H1 (cell line): Measurements from ENCODE around the gene BCAS1. TPM values are rescaled to one million over a fixed set of nuclear protein-coding genes. Genes with fewer than 3 reads are reported as not detected.

Experiments
- CTCF ChIA-PET: fragments of 300-600 bp; sonication (Branson Sonifier 250); formaldehyde crosslinking; loops from one replicate; lab custom pipeline; 2021; ENCODE audit not compliant: partially characterized antibody; lab: Charles Lee
- POLR2A ChIA-PET: fragments of 300-600 bp; sonication (Branson Sonifier 250); formaldehyde crosslinking; loops from one replicate; lab custom pipeline; 2021; ENCODE audit warnings: inconsistent platforms; ENCODE audit not compliant: partially characterized antibody; lab: Charles Lee
- DNase-seq, 2 experiments: peaks; one replicate each; pipeline versions ENCODE4 v3.0.0 to v3.0.0-alpha.2; 2010 to 2022; ENCODE audit warnings: low spot score in 2 of 2, low read depth in 1 of 2, mixed read lengths in 1 of 2
- FAIRE-seq: peaks from 2 replicates; lab custom pipeline; 2011; peaks lifted over from hg19 to GRCh38; lab: Jason Lieb, UNC
- H2AFZ ChIP-seq: 2 replicates; pipeline ENCODE4 v1.8.1; 2012; ENCODE audit warnings: low read length, inconsistent platforms
- H2AK5ac ChIP-seq: 2 replicates; pipeline ENCODE4 v1.6.1; 2013; ENCODE audit warnings: low read depth, low read length
- H2BK120ac ChIP-seq: replicated peaks from 2 replicates; pipeline ENCODE3; 2013; ENCODE audit warnings: low read depth, low read length, inconsistent platforms
- H2BK12ac ChIP-seq: 2 replicates; pipeline ENCODE4 v1.6.1; 2013; ENCODE audit warnings: low read depth, low read length
- H2BK15ac ChIP-seq: 2 replicates; pipeline ENCODE4 v1.6.1; 2013; ENCODE audit warnings: low read length
- H2BK20ac ChIP-seq: 2 replicates; pipeline ENCODE4 v1.6.1; 2013; ENCODE audit warnings: low read length
- H2BK5ac ChIP-seq: 2 replicates; pipeline ENCODE4 v1.6.1; 2013; ENCODE audit warnings: low read depth, low read length
- H3K14ac ChIP-seq: 2 replicates; pipeline ENCODE4 v1.6.1; 2013; ENCODE audit warnings: inconsistent platforms; ENCODE audit not compliant: insufficient read length
- H3K18ac ChIP-seq: 2 replicates; pipeline ENCODE4 v1.6.1; 2013; ENCODE audit warnings: low read length; ENCODE audit errors: extremely low read depth
- H3K23ac ChIP-seq: 2 replicates; pipeline ENCODE4 v1.6.1; 2013; ENCODE audit warnings: inconsistent platforms; ENCODE audit not compliant: insufficient read length
- H3K23me2 ChIP-seq: 2 replicates; pipeline ENCODE4 v1.6.1; 2013; ENCODE audit warnings: low read depth, low read length
- H3K27ac ChIP-seq: 2 replicates; pipeline ENCODE4 v1.6.1; 2011; ENCODE audit warnings: low read depth, low read length, inconsistent platforms
- H3K27me3 ChIP-seq, 4 experiments: replicated peaks in 1 of 4; 1 replicate in 1 of 4; 2 replicates in 3 of 4; pipeline versions ENCODE4 v1.6.1 to v1.8.1; 2011 to 2013; ENCODE audit warnings: low read length in 3 of 4, mild to moderate bottlenecking in 3 of 4, inconsistent platforms in 2 of 4, mixed read lengths in 2 of 4, moderate library complexity in 1 of 4; ENCODE audit not compliant: control insufficient read depth in 3 of 4, insufficient read depth in 3 of 4; ENCODE audit errors: extremely low read depth in 1 of 4
- H3K36me3 ChIP-seq, 4 experiments: 2 replicates each; pipeline versions ENCODE4 v1.6.1 to v1.8.1; 2011 to 2013; ENCODE audit warnings: mild to moderate bottlenecking in 4 of 4, low read length in 3 of 4, moderate library complexity in 2 of 4, control low read depth in 1 of 4, inconsistent platforms in 1 of 4; ENCODE audit not compliant: insufficient read depth in 4 of 4, control insufficient read depth in 2 of 4
- H3K4ac ChIP-seq: replicated peaks from 2 replicates; pipeline ENCODE3; 2013; ENCODE audit warnings: low read length, low read depth, mixed read lengths, inconsistent platforms; ENCODE audit not compliant: insufficient read length
- H3K4me1 ChIP-seq, 4 experiments: replicated peaks in 1 of 4; 1 replicate in 1 of 4; 2 replicates in 3 of 4; pipeline versions ENCODE4 v1.6.1 to v1.8.1; 2011 to 2013; ENCODE audit warnings: low read length in 3 of 4, inconsistent platforms in 2 of 4, mixed read lengths in 1 of 4; ENCODE audit not compliant: insufficient read depth in 4 of 4, control insufficient read depth in 3 of 4
- H3K4me2 ChIP-seq, 2 experiments: 2 replicates each; pipeline versions ENCODE4 v1.6.1 to v1.8.1; 2011 to 2013; ENCODE audit warnings: low read depth in 2 of 2, low read length in 2 of 2, control low read depth in 1 of 2, inconsistent platforms in 1 of 2, mild to moderate bottlenecking in 1 of 2; ENCODE audit not compliant: insufficient read depth in 1 of 2
- H3K4me3 ChIP-seq, 4 experiments: fragments of 200-600, 300-600 bp in 1 of 4; sonication (generic), shearing (Covaris generic), sonication (Bioruptor Twin) in 1 of 4; 2 replicates each; pipeline versions ENCODE4 v1.5.1 to v1.8.1; 2011 to 2016; ENCODE audit warnings: low read length in 4 of 4, low read depth in 3 of 4, control low read depth in 2 of 4, inconsistent platforms in 2 of 4, mild to moderate bottlenecking in 2 of 4, mixed read lengths in 1 of 4, moderate library complexity in 1 of 4; ENCODE audit not compliant: insufficient read depth in 2 of 4; ENCODE audit errors: extremely low read depth in 1 of 4
- H3K56ac ChIP-seq: replicated peaks from 2 replicates; pipeline ENCODE3; 2013; ENCODE audit warnings: low read depth, mild to moderate bottlenecking, mixed read lengths, low read length, inconsistent platforms; ENCODE audit not compliant: insufficient read length
- H3K79me1 ChIP-seq: 2 replicates; pipeline ENCODE4 v1.6.1; 2013; ENCODE audit warnings: low read depth, low read length, control low read depth
- H3K79me2 ChIP-seq, 2 experiments: 2 replicates each; pipeline versions ENCODE4 v1.6.1 to v1.8.1; 2012 to 2013; ENCODE audit warnings: low read length in 2 of 2, mild to moderate bottlenecking in 2 of 2, inconsistent platforms in 1 of 2; ENCODE audit not compliant: insufficient read depth in 2 of 2, control insufficient read depth in 1 of 2
- H3K9ac ChIP-seq, 4 experiments: replicated peaks in 1 of 4; 1 replicate in 1 of 4; 2 replicates in 3 of 4; pipeline versions ENCODE4 v1.6.1 to v1.8.1; 2011 to 2013; ENCODE audit warnings: low read depth in 3 of 4, low read length in 3 of 4, control low read depth in 2 of 4, mild to moderate bottlenecking in 2 of 4, moderate library complexity in 2 of 4, inconsistent platforms in 1 of 4; ENCODE audit errors: extremely low read depth in 1 of 4
- H3K9me3 ChIP-seq, 2 experiments: 2 replicates each; pipeline versions ENCODE4 v1.6.1 to v1.8.1; 2012 to 2013; ENCODE audit warnings: mild to moderate bottlenecking in 2 of 2, moderate library complexity in 2 of 2, control low read depth in 1 of 2, inconsistent platforms in 1 of 2, low read depth in 1 of 2, low read length in 1 of 2, mixed read lengths in 1 of 2; ENCODE audit not compliant: insufficient read depth in 2 of 2
- H4K20me1 ChIP-seq, 2 experiments: replicated peaks in 1 of 2; 2 replicates each; pipeline versions ENCODE3 to v1.8.1; 2011 to 2013; ENCODE audit warnings: inconsistent platforms in 2 of 2, low read length in 2 of 2, mild to moderate bottlenecking in 1 of 2; ENCODE audit not compliant: insufficient read depth in 2 of 2, control insufficient read depth in 1 of 2
- H4K5ac ChIP-seq: 2 replicates; pipeline ENCODE4 v1.6.1; 2013; ENCODE audit warnings: low read length, low read depth, mixed read lengths, inconsistent platforms; ENCODE audit not compliant: insufficient read length
- H4K8ac ChIP-seq: 2 replicates; pipeline ENCODE4 v1.8.0; 2013; ENCODE audit warnings: mild to moderate bottlenecking, moderate library complexity, low read length, inconsistent platforms; ENCODE audit not compliant: insufficient read depth; ENCODE audit errors: extremely low read depth
- H4K91ac ChIP-seq: replicated peaks from 2 replicates; pipeline ENCODE3; 2013; ENCODE audit warnings: low read length, mixed read lengths, inconsistent platforms; ENCODE audit not compliant: insufficient read length
- ASH2L ChIP-seq: fragments of 200-600, 300-600 bp; sonication (generic); IDR thresholded peaks from one replicate; pipeline ENCODE4 v1.7.1; 2017; ENCODE audit warnings: low read length
- CHD1 ChIP-seq: IDR thresholded peaks from 2 replicates; pipeline ENCODE4 v1.6.1; 2012; ENCODE audit warnings: low read depth, low read length, improper control_type of control experiment
- CREB1 ChIP-seq: IDR thresholded peaks from 2 replicates; pipeline ENCODE4 v1.6.1; 2012; ENCODE audit warnings: inconsistent platforms
- EGR1 ChIP-seq: IDR thresholded peaks from 2 replicates; pipeline ENCODE4 v1.6.1; 2011; ENCODE audit warnings: low read depth, low read length, borderline replicate concordance
- GTF2F1 ChIP-seq: IDR thresholded peaks from 2 replicates; pipeline ENCODE4 v1.6.1; 2012; ENCODE audit warnings: low read depth, low read length, improper control_type of control experiment, borderline replicate concordance
- KDM1A ChIP-seq: fragments of 200-600, 300-600 bp; sonication (generic); IDR thresholded peaks from 2 replicates; pipeline ENCODE4 v1.7.1; 2016; ENCODE audit warnings: mild to moderate bottlenecking, low read length, borderline replicate concordance
- PHF8 ChIP-seq: fragments of 200-600 bp; sonication (generic); conservative IDR thresholded peaks from 2 replicates; pipeline ENCODE4 v1.7.1; 2012; ENCODE audit warnings: low read depth, mild to moderate bottlenecking, inconsistent platforms, low read length, moderate library complexity
- POLR2A ChIP-seq, 2 experiments: IDR thresholded peaks; 1 replicate in 1 of 2; 2 replicates in 1 of 2; pipeline ENCODE4 v1.6.1; 2011; ENCODE audit warnings: low read depth in 2 of 2, low read length in 2 of 2, mild to moderate bottlenecking in 2 of 2; ENCODE audit errors: control extremely low read depth in 1 of 2
- POLR2AphosphoS5 ChIP-seq: IDR thresholded peaks from 2 replicates; pipeline ENCODE4 v1.6.1; 2011; ENCODE audit warnings: low read depth, low read length
- RNF2 ChIP-seq: fragments of 200-900, 300-1000 bp; sonication (generic); IDR thresholded peaks from 2 replicates; pipeline ENCODE4 v1.7.1; 2016; ENCODE audit warnings: borderline replicate concordance, low read depth, mild to moderate bottlenecking, antibody characterized with exemption, low read length; ENCODE audit not compliant: poor library complexity, severe bottlenecking; ENCODE audit errors: missing control alignments
- TBP ChIP-seq: IDR thresholded peaks from 2 replicates; pipeline ENCODE4 v1.6.1; 2011; ENCODE audit warnings: low read depth, low read length, improper control_type of control experiment
- USF2 ChIP-seq: IDR thresholded peaks from 2 replicates; pipeline ENCODE4 v1.6.1; 2011; ENCODE audit warnings: low read length, improper control_type of control experiment
- WGBS, 2 experiments: shearing (Covaris generic) in 1 of 2; methylation state at CpG; one replicate each; pipeline versions ENCODE4 v1.1.6 to v1.1.7; 2013 to 2015; ENCODE audit warnings: low lambda C conversion rate in 2 of 2, mixed read lengths in 2 of 2, inconsistent platforms in 1 of 2, low coverage in 1 of 2, missing lambda C conversion rate in 1 of 2; ENCODE audit not compliant: insufficient replicate concordance in 2 of 2, insufficient coverage in 1 of 2, insufficient read length in 1 of 2; ENCODE audit errors: extremely low coverage in 1 of 2, missing lambda C conversion rate in 1 of 2; 5-methylcytosine and 5-hydroxymethylcytosine counted together
- polyA plus RNA-seq, 7 experiments: library from polyadenylated mRNA; depleted of rRNA in 3 of 7; stranded (reverse) in 5 of 7; unstranded in 2 of 7; fragments of >200 nt in 5 of 7; fragments of 200-250 nt in 2 of 7; gene quantifications; 1 replicate in 5 of 7; 2 replicates in 1 of 7; 4 replicates in 1 of 7; pipeline versions ENCODE4 v1.2.1 to v1.2.3, GENCODE V29; 2011 to 2013; ENCODE audit warnings: missing spikeins in 2 of 7, mixed read lengths in 2 of 7
- total RNA-seq: library from RNA; stranded (reverse); fragmentation: NEBNext Ultra II Directional; extraction: Animal tissue kit (Norgen Biotek cat#: 25700); gene quantifications from 2 replicates; pipeline ENCODE4 v1.2.1, GENCODE V29; 2021

Gene BCAS1
- total and polyA plus RNA-seq, 2 of the 8 experiments (the other 6 are each of a cell fraction or from before 2014, with no cell fraction given): 0.06 to 0.19 TPM

DNA sequence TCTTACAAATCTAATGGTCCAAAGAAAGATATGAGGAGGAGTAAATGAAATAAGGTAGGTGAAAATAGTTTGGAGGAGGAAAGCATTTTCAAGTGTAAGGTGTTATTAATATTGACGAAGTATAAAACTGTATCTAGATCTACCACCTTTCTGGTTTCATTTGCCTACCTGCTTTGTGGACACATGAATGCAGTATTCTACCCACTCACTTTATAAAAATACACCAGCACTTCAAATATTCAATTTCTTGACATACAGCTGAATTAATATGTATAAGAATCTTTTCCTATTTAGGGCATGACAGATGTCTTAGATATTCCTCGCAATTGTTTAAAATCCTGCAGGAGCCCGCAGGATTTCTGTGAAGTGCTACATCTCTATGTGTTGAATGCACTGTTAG lies 108.0 kb downstream of the BCAS1 start:
- Histone ChIP-seq H2AFZ (no peak overlapping the region), H3K56ac (no peak overlapping the region), H3K4me2 (no peak overlapping the region), H4K5ac (no peak overlapping the region), H3K79me2 (no peaks in the 10 kb centered on the region), H3K9me3 (no peaks in the 10 kb centered on the region), H3K9ac (no peak overlapping the region), H4K91ac (no peak overlapping the region), H2AK5ac (no peak overlapping the region), H3K18ac (no peak overlapping the region), H2BK120ac (no peak overlapping the region), H3K79me1 (no peaks in the 10 kb centered on the region), H2BK15ac (no peak overlapping the region), H2BK12ac (no peak overlapping the region), H4K8ac (no peak overlapping the region), H3K27ac (no peak overlapping the region), H3K36me3 (no peaks in the 10 kb centered on the region), H4K20me1 (no peaks in the 10 kb centered on the region), H3K27me3 (no peaks in the 10 kb centered on the region), H3K4ac (no peak overlapping the region), H3K23me2 (no peaks in the 10 kb centered on the region), H3K14ac (no peak overlapping the region), H3K4me3 (no peak overlapping the region), H3K23ac (no peak overlapping the region), H3K4me1 (peaks cover 0 to 3% (median 0%) of the 10 kb centered on the region in 4 experiments; a peak in 1 of 7 replicates), H2BK20ac (no peak overlapping the region), H2BK5ac (no peak overlapping the region)
- ChIA-PET POLR2A (no interaction called here), CTCF (interaction anchor here (1.5 kb wide), 1 partner anchor 18 kb away, joined by 4 read pairs; no protein-coding TSS in a partner anchor)
- no peak for FAIRE-seq
- 93 to 100% methylated on average over 1 to 3 of the region's 3 CpGs for WGBS, 2 experiments
- TF ChIP-seq CREB1: no peak
- TF ChIP-seq RNF2: no peak
- no peak for TF ChIP-seq PHF8
- no peak for TF ChIP-seq ASH2L
- no peak for TF ChIP-seq POLR2A (IDR thresholded peaks at IDR 0.05; ENCODE audit: control extremely low read depth in 1 of 2, low read depth in 2 of 2, low read length in 2 of 2)
- no peak for TF ChIP-seq USF2
- TF ChIP-seq POLR2AphosphoS5: no peak
- TF ChIP-seq CHD1: no peak
- TF ChIP-seq EGR1: no peak
- TF ChIP-seq TBP: no peak
- no peak for TF ChIP-seq GTF2F1
- TF ChIP-seq KDM1A: no peak
- no peak for DNase-seq
